Osteoblast (primary cell): ENCODE results near the gene RMI2. TPM values are rescaled to one million over a fixed set of nuclear protein-coding genes. Genes with fewer than 3 reads are reported as not detected.
A peak's percentile ranks its signal among the peaks of the same experiment; 100 is the strongest.

ENCODE experiments used
- DNase-seq: peaks from one replicate; pipeline ENCODE4 v3.0.0; 2011; ENCODE audit warnings: low spot score, mixed read lengths; ENCODE audit not compliant: insufficient read length; ENCODE audit errors: missing footprints
- H2AFZ ChIP-seq: 2 replicates; pipeline ENCODE4 v1.6.0; 2011; ENCODE audit warnings: mild to moderate bottlenecking, low read length
- H3K27ac ChIP-seq: 2 replicates; pipeline ENCODE4 v1.5.1; 2011; ENCODE audit warnings: mild to moderate bottlenecking, low read depth, low read length, moderate library complexity
- H3K27me3 ChIP-seq: 2 replicates; pipeline ENCODE4 v1.6.0; 2012; ENCODE audit warnings: mild to moderate bottlenecking, control low read depth, inconsistent platforms, low read length, moderate library complexity; ENCODE audit not compliant: insufficient read depth
- H3K36me3 ChIP-seq: 2 replicates; pipeline ENCODE4 v1.5.1; 2011; ENCODE audit warnings: mild to moderate bottlenecking, low read length, control low read depth, moderate library complexity; ENCODE audit not compliant: insufficient read depth
- H3K4me1 ChIP-seq: 2 replicates; pipeline ENCODE4 v1.5.1; 2011; ENCODE audit warnings: mild to moderate bottlenecking, low read length, control low read depth, moderate library complexity; ENCODE audit not compliant: insufficient read depth
- H3K4me2 ChIP-seq: 2 replicates; pipeline ENCODE4 v1.6.0; 2011; ENCODE audit warnings: mild to moderate bottlenecking, low read length; ENCODE audit not compliant: insufficient read depth
- H3K4me3 ChIP-seq: fragments of 200-600 bp; sonication (generic); 3 replicates; pipeline ENCODE4 v1.5.1; 2012; ENCODE audit warnings: mild to moderate bottlenecking, low read length, inconsistent platforms; ENCODE audit not compliant: insufficient read depth
- H3K79me2 ChIP-seq: 2 replicates; pipeline ENCODE4 v1.6.0; 2012; ENCODE audit warnings: mild to moderate bottlenecking, low read length, control low read depth, inconsistent platforms; ENCODE audit not compliant: insufficient read depth
- H3K9me3 ChIP-seq: 2 replicates; pipeline ENCODE4 v1.5.1; 2011; ENCODE audit warnings: low read depth, low read length, control low read depth
- H4K20me1 ChIP-seq: 2 replicates; pipeline ENCODE4 v1.6.0; 2012; ENCODE audit warnings: mild to moderate bottlenecking, low read length, control low read depth; ENCODE audit not compliant: insufficient read depth
- total RNA-seq: library from RNA; depleted of rRNA; stranded (reverse); fragments of >200 nt; gene quantifications from 2 replicates; pipeline ENCODE4 v1.2.3, GENCODE V29; 2012
- TF ChIP-seq, protein P1 (sequence below): IDR thresholded peaks from 2 replicates; pipeline ENCODE4 v1.5.1; 2011; ENCODE audit warnings: mild to moderate bottlenecking, low read depth, low read length, moderate library complexity; ENCODE audit errors: extremely low read depth

Gene RMI2
- total RNA-seq, 1 donor = 1.4 TPM

DNA sequence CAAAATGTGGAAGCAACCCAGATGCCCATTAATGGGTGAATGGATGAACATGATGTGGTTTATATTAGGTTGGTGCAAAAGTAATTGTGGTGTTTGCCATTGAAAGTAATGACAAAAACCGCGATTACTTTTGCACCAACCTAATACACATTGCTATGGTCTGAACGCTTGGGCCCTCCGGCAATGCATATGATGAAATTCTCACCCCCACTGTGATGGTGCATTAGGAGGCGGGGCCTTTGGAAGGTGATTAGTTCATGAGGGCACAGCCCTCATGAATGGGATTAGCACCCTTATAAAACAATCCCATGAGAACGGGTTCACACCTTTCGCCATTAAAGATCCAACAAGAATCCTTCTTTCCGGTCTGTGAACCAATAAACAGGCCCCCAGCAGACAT lies 38.9 kb upstream of the RMI2 start:
- H3K9me3 ChIP-seq = no peaks in the 10 kb centered on the region
- no peaks in the 10 kb centered on the region for H4K20me1 ChIP-seq
- no peaks in the 10 kb centered on the region for H3K4me1 ChIP-seq
- no peak overlapping the region for H3K27ac ChIP-seq
- no peak overlapping the region for H3K4me3 ChIP-seq
- H3K4me2 ChIP-seq = no peak overlapping the region
- no peaks in the 10 kb centered on the region for H3K79me2 ChIP-seq
- TF ChIP-seq, protein P1, sequence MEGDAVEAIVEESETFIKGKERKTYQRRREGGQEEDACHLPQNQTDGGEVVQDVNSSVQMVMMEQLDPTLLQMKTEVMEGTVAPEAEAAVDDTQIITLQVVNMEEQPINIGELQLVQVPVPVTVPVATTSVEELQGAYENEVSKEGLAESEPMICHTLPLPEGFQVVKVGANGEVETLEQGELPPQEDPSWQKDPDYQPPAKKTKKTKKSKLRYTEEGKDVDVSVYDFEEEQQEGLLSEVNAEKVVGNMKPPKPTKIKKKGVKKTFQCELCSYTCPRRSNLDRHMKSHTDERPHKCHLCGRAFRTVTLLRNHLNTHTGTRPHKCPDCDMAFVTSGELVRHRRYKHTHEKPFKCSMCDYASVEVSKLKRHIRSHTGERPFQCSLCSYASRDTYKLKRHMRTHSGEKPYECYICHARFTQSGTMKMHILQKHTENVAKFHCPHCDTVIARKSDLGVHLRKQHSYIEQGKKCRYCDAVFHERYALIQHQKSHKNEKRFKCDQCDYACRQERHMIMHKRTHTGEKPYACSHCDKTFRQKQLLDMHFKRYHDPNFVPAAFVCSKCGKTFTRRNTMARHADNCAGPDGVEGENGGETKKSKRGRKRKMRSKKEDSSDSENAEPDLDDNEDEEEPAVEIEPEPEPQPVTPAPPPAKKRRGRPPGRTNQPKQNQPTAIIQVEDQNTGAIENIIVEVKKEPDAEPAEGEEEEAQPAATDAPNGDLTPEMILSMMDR = no peak
- no peaks in the 10 kb centered on the region for H3K36me3 ChIP-seq
- no peaks in the 10 kb centered on the region for H3K27me3 ChIP-seq
- no peak overlapping the region for H2AFZ ChIP-seq
- no peak for DNase-seq

DNA sequence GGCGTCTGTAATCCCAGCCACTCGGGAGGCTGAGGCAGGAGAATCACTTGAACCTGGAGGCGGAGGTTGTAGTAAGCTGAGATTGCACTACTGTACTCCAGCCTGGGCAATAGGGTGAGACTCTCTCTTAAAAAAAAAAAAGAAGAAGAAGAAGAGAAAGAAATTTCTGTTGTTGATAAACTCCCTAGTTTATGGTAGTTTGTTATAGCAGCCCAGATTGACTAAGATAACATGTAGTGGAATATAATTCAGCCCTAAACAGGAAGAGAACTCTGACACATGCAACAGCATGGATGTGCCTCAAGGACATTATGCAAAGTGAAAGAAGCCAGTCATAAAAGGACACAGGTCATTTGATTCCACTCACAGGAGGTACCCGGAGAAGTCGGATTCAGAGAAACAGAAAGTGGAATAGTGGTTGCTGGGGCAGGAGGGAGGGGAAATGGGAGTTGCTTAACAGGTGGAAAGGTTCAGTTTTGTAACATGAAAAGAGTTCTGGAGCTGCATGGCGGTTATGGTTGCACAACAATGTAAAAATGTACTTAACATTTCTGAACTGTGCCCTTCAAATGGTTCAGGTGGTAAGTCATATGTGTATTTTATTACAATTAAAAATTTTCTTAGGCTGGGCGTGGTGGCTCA lies 38.1 kb upstream of the RMI2 start:
- H3K79me2 ChIP-seq = no peaks in the 10 kb centered on the region
- no peaks in the 10 kb centered on the region for H3K36me3 ChIP-seq
- H2AFZ ChIP-seq = no peak overlapping the region
- no peak overlapping the region for H3K4me3 ChIP-seq
- no peaks in the 10 kb centered on the region for H4K20me1 ChIP-seq
- TF ChIP-seq, protein P1 = no peak
- DNase-seq = peak; percentile 35
- H3K27me3 ChIP-seq = no peaks in the 10 kb centered on the region
- no peak overlapping the region for H3K4me2 ChIP-seq
- no peaks in the 10 kb centered on the region for H3K9me3 ChIP-seq
- peaks cover 3% of the 10 kb centered on the region for H3K4me1 ChIP-seq
- H3K27ac ChIP-seq = no peak overlapping the region

DNA sequence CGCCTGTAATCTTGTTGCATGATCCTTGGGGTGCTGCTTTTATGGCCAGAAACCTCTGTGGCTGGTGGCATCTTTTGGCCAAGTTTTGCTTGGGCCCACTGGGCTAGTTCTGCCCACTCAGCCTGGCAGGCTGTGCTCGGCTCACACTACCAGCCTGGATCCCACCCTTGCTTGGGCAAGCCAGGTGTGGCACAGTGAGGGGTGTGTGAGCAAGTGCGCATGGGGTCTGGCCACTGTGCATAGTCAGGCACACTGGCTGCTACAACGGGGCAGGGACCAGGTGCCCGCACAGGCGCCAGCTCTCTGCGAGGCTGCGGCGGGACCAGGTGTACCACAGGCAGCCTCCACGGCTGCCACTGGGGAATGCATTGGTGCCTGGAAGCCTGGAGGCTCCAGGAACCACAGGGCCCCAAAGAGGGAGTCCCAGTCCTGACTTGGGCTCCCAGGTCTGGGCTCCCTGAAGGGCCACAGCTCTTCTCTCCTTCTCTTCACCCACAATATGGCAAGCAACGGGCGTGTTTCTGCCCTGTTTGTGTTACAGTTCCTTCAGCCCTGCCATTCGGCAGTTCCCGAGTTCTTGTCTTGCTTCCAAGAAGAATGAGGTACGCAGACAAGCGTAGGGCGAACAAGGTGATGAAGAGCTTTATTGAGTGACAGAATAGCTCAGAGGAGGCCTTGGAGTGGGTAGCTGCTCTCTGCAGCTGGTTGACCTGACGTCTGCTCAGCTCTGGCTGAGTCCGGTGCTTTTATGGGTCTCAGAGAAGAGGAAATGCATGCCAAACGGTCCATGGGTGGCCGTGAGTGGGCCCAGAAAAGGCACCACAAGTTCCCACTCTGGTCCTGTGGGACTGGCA lies 37.4 kb upstream of the RMI2 start:
- Histone ChIP-seq H3K27me3 (no peaks in the 10 kb centered on the region), H3K79me2 (no peaks in the 10 kb centered on the region), H3K4me2 (no peak overlapping the region), H3K9me3 (no peaks in the 10 kb centered on the region), H3K4me1 (peaks cover 8% of the 10 kb centered on the region), H4K20me1 (no peaks in the 10 kb centered on the region), H2AFZ (no peak overlapping the region), H3K36me3 (no peaks in the 10 kb centered on the region), H3K4me3 (no peak overlapping the region), H3K27ac (no peak overlapping the region)
- peak; percentile 13 for DNase-seq
- TF ChIP-seq, protein P1 = no peak
